Kidney capillary endothelial cell (primary cell): ENCODE measurements around the gene FBLIM1.

Source experiments
- DNase-seq: peaks from one replicate; pipeline ENCODE4 v3.0.0-alpha.2; 2018; ENCODE audit warnings: low spot score

The FBLIM1 gene

DNA sequence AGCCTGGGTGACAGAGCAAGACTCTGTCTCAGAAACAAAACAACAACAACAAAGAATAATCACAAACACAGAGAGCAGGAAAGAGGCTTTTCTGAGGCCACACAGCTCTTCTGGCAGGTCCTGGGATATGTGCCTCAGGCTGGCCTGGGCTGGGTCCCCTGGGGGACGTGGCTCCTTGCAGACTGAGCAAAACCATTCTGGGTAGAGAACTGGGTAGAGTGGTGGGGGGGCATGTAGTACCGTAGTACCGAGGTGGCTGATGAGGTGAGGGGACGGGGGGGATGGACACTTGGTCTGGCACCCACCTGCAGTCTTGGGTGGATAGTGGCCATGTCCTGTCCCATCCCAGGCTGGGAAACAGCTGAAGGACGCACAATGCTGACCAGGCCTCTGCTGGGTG, 10.3 kb upstream of the FBLIM1 start:
- DNase-seq, result no peak

GRCh38 chr1:15748690-15749398, 9.8 kb upstream of the FBLIM1 start:
- DNase-seq, result no peak

- peak; percentile 90 for DNase-seq
These were observed 8.9 kb upstream of the FBLIM1 start for GRCh38 chr1:15749399-15750291.

GRCh38 chr1:15750924-15751323, 7.7 kb upstream of the FBLIM1 start:
- no peak for DNase-seq

- no peak for DNase-seq
These were observed 6.9 kb upstream of the FBLIM1 start for GRCh38 chr1:15751717-15752116.

GRCh38 chr1:15753776-15754175, 4.8 kb upstream of the FBLIM1 start:
- no peak for DNase-seq

DNA sequence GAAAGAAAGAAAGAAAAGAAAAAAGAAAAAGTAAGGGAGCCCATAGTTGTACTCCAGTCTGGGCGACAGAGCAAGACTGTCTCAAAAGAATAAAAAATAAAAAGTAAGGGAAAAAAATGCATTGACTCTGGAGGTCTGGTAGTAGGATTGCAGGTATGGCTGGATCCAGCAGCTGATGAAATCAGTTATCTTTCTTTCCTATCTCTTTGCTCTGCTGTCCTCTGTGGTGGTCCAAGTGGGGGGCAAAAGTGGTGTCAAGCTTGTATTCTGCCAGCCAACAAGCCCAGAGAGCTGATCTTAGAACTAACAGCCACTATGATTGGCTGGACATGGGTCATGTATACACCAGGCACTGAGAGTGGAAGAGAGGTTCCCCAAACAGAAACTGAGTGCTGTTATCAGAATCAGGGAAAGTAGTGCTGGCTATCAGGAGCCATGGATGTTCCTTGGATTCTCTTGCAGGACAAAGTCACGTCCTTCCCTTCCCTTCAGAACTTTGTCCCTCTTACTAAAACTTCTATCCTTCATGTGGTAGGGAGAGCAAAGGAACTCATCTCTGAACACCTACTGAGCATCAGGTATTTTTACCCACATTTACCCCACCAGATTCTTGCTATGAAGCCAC, 3.5 kb upstream of the FBLIM1 start:
- DNase-seq, result no peak

GRCh38 chr1:15755646-15756040, 3.0 kb upstream of the FBLIM1 start:
- no peak for DNase-seq

- DNase-seq, result peak; percentile 80
These were observed 2.2 kb upstream of the FBLIM1 start for GRCh38 chr1:15756143-15757015.

GRCh38 chr1:15757016-15757543, 1.5 kb upstream of the FBLIM1 start:
- no peak for DNase-seq

DNA sequence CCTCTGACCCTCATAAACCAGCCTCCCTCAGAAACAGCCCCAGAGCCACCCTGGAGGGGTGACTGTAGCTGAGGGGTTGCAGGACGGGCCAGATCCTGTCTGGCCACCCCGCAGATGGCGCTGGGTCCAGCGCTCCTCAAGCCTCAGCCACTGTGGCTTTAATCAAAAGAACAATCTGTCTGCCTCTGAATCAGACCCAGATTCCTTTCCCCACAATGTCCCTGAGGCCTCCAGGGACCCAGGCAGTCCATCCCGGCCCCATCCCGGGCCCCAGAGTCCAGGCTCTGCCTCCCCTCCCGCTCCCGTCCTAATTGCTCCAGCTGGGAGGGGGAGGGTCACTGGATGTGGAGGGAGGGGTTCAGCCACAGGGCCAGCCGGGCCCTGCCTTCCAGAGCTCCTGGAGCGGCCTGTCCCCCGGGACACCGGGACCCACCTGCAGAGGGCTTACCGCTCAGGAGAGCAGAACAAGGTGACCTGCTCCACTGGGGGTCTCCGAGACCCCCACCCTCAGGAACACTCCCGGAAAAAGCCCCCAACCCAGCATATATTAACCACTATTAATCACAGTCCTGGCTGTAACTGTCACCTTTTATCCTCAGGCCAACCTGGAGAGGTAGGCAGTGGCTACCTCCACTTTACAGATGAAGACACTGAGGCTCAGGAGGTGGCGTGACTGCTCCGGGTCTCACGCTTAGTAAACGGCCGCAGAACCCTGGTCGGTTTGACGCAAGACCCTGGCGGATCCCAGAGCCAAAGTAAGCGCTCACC, 836 bp upstream of the FBLIM1 start:
- no peak for DNase-seq

- DNase-seq, result no peak
These were observed 512 bp downstream of the FBLIM1 start for GRCh38 chr1:15758953-15759661.

GRCh38 chr1:15760520-15761211, 2.1 kb downstream of the FBLIM1 start:
- DNase-seq, result peak; percentile 68

DNA sequence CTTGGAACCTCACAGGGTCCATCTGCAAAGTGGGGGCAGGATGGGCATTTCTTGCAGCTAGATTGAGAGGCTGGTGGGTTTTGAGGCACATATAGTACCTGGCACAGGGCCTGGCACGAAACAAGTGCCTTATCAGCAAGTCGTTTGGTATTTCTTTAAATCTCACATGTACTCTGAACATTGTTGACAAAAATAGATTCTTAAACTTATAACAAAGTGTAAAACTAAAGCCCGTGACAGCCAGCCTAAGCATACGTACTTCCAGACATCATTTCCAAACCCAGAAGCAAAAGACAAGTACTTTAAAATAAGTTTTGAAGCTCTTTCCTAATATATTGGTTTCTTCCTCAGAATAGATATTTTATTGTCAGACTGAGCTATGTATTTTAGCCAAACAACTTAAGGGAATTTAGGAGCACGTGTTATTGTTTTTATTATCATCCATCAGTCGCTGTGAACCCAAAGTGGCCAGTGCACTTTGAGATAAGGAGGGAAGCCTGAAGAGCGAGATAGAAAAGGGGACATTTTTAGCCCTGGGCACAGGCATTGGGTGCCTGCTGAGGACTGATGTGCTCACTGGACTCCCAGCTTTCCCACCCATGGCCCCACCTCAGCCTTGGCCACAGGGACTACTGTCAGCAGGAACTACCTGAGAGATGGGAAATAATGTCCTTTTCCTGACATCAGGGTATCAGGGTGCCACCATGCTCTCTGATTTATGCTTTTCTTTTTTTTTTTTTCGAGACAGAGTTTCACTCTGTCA, 3.0 kb downstream of the FBLIM1 start:
- DNase-seq, result no peak

DNA sequence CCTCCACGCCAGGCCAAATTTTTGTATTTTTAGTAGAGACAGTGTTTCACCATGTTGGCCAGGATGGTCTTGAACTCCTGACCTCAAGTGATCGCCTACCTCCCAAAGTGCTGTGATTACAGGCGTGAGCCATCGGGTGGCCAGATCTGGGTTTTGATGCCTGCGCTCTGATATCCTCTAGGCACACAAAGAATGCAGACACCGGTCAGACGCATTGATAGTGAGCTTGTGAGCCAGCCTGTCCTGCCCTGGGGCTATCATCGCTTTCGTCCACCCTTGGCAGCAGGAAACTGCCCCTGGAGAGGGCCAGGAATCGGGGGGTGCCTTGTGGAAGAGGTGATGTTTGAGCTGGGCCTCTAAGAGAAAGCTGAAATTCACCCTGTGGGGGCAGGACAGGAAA, 4.0 kb downstream of the FBLIM1 start:
- no peak for DNase-seq

- no peak for DNase-seq
These were observed 5.7 kb downstream of the FBLIM1 start for GRCh38 chr1:15764269-15764764.

DNA sequence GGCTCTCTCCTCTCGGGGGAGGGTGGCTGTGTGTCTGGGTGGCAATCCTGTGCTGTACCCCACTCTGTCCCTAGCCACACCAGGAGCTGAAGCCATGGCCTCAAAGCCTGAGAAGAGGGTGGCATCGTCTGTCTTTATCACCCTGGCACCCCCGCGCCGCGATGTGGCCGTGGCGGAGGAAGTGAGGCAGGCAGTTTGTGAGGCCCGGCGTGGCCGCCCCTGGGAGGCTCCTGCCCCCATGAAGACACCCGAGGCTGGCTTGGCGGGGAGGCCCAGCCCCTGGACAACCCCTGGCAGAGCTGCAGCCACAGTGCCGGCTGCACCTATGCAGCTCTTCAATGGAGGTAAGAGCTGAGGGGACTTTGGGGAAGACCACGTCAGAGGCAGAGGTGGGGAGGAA, 6.3 kb downstream of the FBLIM1 start:
- DNase-seq, result no peak

- DNase-seq, result no peak
These were observed 7.0 kb downstream of the FBLIM1 start for GRCh38 chr1:15765495-15766194.
